ENCODE data around the gene USP31.

Gene USP31

GRCh38 chr16:23092072-23092800, 57.0 kb downstream of the USP31 start:
- no peak for DNase-seq

DNA sequence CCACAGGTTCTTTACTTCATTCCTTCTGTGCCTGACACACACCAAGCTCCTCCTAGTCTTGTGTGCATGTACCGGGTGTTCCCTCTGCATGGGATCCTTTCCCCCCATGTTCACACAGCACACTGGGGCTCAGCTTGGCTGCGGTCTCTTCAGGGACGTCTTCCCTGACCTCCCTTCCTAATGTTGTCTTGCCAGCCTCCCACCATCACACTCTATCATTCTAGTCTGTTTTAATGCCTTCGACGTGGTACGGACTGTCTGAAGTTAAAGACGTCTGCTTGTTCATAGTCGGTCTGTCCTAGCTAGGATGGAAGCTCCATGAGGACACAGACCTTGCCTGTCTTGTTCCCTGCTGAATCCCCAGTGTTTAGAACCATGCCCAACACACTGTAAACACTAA, 60.1 kb downstream of the USP31 start:
- no peak for DNase-seq

- DNase-seq, result no peak
Measured at GRCh38 chr16:23088018-23088417, 61.2 kb downstream of the USP31 start.

GRCh38 chr16:23085949-23086348, 63.3 kb downstream of the USP31 start:
- no peak for DNase-seq

DNA sequence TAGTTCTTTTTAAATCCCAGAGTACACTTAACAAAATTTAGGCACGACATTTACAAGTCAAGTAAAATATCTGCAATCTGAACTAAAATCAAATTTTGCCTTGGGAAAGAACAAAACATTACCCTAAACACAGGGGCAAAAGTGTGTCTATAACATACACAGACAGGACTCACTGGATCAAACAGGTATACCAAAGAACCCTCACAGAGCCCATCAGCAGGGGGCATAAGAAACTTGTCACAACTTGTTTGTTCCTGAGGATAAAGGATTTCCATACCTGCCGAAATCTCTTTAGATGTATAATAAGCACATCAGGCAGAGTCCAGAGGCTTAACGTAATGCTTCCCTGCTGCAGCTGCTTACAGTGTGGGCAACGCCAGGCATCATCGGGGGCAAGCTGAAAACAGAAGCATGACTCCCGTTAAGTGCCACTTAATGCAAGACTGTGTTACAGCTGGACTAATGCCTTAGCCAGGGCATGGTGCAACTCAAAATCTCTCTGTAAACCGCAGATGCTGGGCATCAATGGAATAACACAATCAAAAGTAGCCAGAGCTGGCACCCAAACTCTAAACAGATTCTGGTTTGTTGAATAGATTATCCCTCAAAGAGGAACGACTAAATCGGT, 67.0 kb downstream of the USP31 start:
- no peak for DNase-seq

DNA sequence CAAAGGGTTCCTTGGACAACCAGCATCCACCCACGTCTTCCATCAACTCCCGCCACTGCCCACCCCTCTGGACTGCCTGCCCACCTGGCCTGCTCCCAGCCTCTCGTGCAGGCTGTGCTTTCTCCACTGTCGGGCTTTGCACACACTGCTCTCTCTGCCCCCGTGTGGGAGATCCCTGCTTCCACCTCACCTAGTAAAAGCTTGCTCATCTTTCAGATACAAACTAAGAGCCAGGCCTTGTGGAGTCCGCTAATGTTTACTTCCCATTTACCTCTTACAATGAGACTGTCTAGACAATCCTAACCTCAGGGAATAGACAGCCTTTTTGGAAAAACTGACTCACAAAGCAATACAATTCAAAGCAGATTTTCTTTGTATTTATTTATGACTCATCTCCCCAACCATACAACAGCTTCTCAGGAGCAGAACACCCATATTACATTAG, 67.6 kb downstream of the USP31 start:
- no peak for DNase-seq

DNA sequence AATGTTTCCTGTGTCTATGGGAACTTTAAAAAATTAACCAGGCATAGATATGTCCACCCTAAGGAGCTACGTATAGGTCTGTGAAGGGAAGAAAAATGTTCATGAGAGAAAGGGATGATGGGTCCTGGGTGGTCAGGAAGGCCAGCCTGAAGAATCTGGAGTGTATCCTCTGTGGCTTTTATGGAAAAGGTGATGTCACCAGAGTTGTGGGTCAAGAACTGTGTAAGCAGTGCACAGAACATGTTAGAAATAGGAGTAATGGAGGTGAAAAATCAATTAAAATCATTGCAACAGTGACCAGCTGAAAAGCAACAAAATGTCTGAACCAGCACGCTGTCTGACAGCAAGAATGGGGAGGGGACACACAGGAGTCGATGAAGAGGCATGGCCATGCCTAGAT, 68.5 kb downstream of the USP31 start:
- no peak for DNase-seq

- DNase-seq, result no peak
Measured at GRCh38 chr16:23080329-23080728, 68.9 kb downstream of the USP31 start.

DNA sequence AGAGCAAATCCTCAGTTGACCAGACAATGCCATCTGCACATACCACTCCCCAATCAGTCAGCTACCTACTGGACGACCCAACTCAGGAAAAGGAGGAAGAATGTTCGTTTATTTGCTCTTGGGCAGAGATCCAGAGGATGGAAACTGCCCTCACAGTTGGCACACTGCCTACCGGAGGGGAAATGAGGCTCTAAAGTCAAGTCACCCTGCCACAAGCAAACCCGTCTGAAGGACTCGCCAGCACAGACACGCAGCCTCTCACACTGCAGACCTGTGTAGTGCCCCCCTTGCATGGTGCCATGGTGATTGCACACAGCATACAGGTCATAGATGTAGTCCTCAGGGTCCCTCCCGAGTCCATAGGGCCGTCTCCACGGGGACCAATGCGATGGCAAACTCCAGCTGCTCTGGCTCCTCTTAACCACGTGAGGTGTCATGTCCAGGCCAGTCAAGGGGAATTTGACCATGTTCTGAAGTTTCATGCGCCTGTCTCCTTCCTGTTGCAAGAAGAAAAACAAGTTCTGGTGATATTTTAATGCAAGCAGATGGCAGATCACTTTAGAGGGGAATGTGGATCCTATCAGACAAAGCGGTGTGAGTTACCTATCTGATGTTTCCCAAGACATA, 69.5 kb downstream of the USP31 start:
- no peak for DNase-seq

DNA sequence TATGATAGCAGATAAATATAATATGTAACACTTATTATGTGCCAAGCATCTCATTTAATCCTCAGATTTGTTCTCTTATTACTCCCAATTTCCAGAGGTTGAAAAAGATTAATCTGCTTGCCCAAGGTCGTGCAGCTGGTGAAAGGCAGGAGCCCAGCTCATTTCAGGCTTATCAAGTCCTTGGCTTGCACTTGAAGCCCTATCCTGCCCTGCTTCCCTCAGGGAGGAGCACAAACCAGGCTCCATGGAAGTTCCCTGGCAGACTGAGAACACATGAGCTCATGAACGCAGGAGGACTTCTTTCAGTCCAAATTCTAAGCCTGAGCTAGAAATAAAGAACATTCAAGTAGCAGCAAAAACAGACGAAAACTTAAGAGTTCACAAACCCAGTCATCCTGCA, 74.8 kb downstream of the USP31 start:
- no peak for DNase-seq

DNA sequence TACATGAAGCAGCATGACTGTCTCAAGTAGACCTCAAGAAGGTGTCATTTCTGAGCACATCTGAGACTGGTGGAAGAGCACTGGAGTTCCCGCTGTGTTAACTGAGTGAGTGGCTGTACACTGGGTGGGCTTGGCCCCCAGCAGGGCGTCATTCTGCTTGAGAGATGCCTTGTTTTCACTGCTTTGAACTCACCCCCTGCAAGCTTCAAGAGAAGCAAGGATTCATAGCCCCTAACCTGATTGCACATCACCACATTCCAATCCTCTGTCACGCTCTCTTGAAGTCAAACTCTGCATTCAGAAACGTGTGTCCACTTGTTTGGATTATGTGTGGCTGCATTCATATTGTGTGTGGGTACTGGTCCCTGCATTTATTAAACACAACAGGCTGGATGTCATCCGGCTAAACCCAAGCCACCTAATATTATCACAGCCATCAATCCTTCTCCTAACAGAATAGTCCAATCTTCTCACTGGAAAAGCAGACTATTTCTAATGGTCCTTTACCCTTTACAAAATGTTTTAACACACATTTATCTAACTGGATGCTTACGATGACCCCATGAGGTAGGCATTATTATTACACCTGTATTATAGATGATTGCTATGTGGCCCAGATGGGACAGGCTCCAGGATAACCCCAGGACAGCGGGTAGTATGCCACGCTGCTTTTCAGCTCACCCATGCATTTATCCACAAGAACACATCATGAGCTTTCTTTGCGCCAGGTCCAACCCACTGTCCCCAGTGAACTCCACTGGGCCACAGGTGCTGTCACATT, 76.3 kb downstream of the USP31 start:
- DNase-seq, result no peak

GRCh38 chr16:23072084-23072599, 77.1 kb downstream of the USP31 start:
- no peak for DNase-seq

DNA sequence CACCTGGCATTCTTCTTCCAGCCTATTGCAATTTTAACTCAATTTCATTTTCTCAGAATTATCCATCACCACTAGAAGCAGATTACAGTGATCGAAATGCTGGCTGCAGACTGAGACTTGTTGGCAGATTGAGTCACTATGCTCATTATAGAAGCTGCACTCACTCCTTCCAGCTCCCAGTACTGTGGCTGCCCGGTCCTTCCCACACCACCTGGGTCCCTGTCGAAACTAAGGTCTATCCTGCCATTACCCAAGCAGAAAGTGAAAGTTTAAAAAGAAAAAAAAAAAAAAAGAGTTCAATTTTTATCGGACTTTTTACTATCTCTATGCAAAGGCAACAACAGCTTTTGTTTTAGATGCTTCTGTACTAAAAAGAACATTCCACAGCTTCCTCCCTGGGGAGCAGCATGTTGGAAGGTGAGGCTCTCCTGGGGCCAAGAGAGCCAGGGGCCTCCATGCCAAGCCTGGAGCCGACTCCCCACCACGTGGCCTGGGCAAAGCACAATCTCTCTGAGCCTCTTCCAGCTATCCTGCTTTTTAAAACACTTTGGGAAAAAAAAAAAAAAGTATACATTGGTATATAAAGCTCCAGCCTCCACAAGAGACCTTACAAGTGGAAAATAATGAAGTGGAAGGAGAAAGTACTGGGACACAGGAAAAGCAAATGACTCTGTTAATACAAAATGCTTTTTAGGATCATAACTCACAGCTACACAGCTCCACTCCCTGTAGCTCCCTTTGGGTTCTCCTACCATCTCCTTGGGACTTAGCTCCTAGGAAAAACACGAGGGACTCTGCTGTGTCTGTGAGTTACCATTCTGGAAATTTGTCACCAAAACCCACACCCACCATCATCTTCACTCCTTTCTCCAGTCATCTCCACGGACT, 77.8 kb downstream of the USP31 start:
- DNase-seq, result no peak

- DNase-seq, result no peak
Measured at GRCh38 chr16:23069844-23070243, 79.4 kb downstream of the USP31 start.

DNA sequence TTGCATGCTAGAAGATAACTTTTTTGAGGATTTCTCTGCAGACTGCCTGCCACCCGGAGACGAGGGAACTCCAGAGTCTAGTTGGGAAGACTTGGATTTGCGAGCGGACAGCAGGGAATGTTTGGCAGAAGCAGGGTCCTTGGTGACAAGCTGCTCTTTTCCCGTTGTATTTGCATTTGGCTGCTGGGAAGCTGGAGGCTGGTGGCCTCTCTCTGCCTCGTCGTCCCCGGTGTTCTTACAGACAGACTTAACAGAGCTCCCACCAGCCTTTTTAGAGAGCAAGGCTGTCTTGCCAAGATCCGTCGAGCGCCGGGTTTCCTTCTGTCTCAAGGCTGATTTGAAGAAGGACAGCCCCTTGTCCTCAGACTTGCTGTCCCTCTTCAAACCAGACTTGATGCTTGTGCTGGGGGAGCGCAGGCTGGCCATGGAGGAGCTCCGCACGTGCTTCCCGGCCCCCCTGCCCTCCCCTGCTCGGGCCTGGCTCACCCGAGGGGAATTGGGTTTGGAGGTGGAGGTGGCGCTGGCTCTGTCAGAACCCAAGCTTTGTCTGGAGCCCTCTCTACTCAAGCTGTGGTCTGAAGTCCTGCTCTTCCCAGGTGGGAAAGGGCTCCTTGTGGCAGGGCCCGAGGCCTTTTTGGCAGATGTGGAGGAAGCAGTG, 81.0 kb downstream of the USP31 start:
- DNase-seq, result no peak

- no peak for DNase-seq
Measured at GRCh38 chr16:23066676-23067075, 82.6 kb downstream of the USP31 start.

- peak; percentile 78 for DNase-seq
Measured at GRCh38 chr16:23064639-23065038, 84.6 kb downstream of the USP31 start.

DNA sequence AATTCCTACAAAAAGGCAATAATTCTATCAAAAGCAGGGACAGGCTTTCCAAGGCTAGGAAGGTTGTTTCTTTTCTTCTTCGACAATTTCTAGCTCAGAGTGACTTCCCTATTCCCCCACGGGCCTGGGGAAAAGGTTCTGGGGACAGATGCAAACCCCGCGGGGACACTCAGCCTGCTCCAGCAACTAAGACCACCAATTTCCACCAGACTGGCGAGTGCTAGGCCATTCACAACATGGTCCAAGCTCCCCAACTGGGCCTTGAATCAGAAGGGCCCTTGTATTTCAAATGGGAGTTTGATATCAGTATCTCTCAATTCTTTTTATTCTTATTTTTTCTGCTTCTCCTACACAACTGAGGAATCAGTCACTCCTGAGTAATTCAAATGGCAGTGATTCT, 86.7 kb downstream of the USP31 start:
- no peak for DNase-seq

DNA sequence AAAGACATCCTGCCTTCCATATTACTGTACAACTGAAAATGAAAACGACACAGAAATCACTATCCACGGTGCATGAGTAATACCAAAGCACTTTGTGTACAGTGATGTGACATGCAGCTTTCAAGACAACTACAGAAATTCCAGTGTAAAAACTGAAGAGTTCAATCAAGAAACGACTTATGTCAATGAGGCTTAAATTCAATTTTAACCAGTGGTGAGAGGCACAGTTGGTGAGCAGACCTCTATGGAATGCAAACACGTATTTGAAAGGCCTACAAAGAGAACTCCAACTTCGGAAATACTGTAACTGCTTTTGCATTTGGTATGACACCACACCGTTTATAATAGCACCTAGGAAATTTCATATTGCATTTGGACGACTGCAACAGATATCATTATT, 87.6 kb downstream of the USP31 start:
- DNase-seq, result no peak

GRCh38 chr16:23060458-23061320, 88.6 kb downstream of the USP31 start:
- peak; percentile 59 for DNase-seq

DNA sequence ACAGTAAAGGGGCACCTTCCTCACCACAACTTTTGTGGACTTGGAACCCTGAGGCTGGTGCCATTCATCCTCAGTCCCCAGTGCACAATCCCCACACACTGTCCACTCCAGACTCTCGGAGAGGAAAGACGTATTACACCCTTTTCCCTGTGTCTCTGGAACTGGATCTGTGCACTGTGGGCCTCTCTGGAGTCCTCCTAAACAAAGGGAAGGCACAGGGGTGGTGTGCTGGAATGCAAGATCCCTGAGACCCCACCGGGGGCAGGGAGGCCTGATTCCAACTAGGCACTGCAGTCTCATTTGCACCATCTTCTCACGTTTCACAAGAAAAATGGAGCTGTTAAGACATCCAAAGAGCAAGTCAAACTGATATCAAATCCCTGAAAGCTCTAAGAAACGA, 89.8 kb downstream of the USP31 start:
- no peak for DNase-seq

All from inflammatory macrophage treated with lipopolysaccharide for 4 hours (primary cell).